Hepatocyte (in vitro differentiated cells): ENCODE measurements around the gene CST7. TPM values are rescaled to one million over a fixed set of nuclear protein-coding genes. Genes with fewer than 3 reads are reported as not detected.

ENCODE experiments used
- DNase-seq: peaks from one replicate; pipeline ENCODE4 v3.0.0-alpha.2; 2016; ENCODE audit warnings: low spot score
- H2AFZ ChIP-seq: fragments of 200-600 bp; sonication (generic); 2 replicates; pipeline ENCODE4 v1.6.0; 2016; ENCODE audit warnings: antibody characterized with exemption, mild to moderate bottlenecking
- H3K27ac ChIP-seq: fragments of 200-600 bp; sonication (generic); 2 replicates; pipeline ENCODE4 v1.5.1; 2016; ENCODE audit warnings: mild to moderate bottlenecking
- H3K27me3 ChIP-seq: fragments of 200-600 bp; sonication (generic); 2 replicates; pipeline ENCODE4 v1.6.1; 2016
- H3K36me3 ChIP-seq: fragments of 200-600 bp; sonication (generic); replicated peaks from 2 replicates; pipeline ENCODE4 v1.5.1; 2016; ENCODE audit warnings: low read depth; ENCODE audit not compliant: insufficient read depth
- H3K4me1 ChIP-seq: fragments of 200-600 bp; sonication (generic); 2 replicates; pipeline ENCODE4 v1.5.1; 2016; ENCODE audit warnings: mild to moderate bottlenecking, moderate library complexity; ENCODE audit not compliant: insufficient read depth
- H3K4me2 ChIP-seq: fragments of 200-600 bp; sonication (generic); 2 replicates; pipeline ENCODE4 v1.6.0; 2016
- H3K4me3 ChIP-seq: fragments of 200-600 bp; sonication (generic); 2 replicates; pipeline ENCODE4 v1.5.1; 2016; ENCODE audit warnings: mild to moderate bottlenecking
- H3K79me2 ChIP-seq: fragments of 200-600 bp; sonication (generic); 2 replicates; pipeline ENCODE4 v1.6.0; 2017; ENCODE audit warnings: mild to moderate bottlenecking
- H3K9me2 ChIP-seq: fragments of 200-600 bp; sonication (generic); replicated peaks from 2 replicates; pipeline ENCODE4 v1.6.0; 2017; ENCODE audit warnings: mild to moderate bottlenecking; ENCODE audit not compliant: insufficient read depth
- H3K9me3 ChIP-seq: fragments of 200-600 bp; sonication (generic); 2 replicates; pipeline ENCODE4 v1.5.1; 2016; ENCODE audit warnings: low read depth, mild to moderate bottlenecking
- H4K20me1 ChIP-seq: fragments of 200-600 bp; sonication (generic); 2 replicates; pipeline ENCODE4 v1.6.0; 2016; ENCODE audit warnings: mild to moderate bottlenecking; ENCODE audit not compliant: insufficient read depth, poor library complexity, severe bottlenecking
- EZH2 ChIP-seq: fragments of 200-600 bp; sonication (generic); IDR thresholded peaks from 2 replicates; pipeline ENCODE4 v1.6.1; 2016; ENCODE audit warnings: antibody characterized with exemption, mild to moderate bottlenecking, borderline replicate concordance
- EZH2phosphoT487 ChIP-seq: fragments of 200-600 bp; sonication (generic); IDR thresholded peaks from one replicate; pipeline ENCODE4 v1.6.1; 2018; ENCODE audit warnings: antibody characterized with exemption, mild to moderate bottlenecking, low read depth, moderate library complexity; ENCODE audit not compliant: unreplicated experiment, severe bottlenecking
- WGBS: methylation state at CpG from one replicate; pipeline ENCODE4 v1.1.6; 2016; ENCODE audit warnings: low lambda C conversion rate; ENCODE audit errors: missing lambda C conversion rate; 5-methylcytosine and 5-hydroxymethylcytosine counted together
- polyA plus RNA-seq: library from polyadenylated mRNA; unstranded; fragments of >200 nt; fragmentation: Nextera tagmentation; extraction: Ambion mirVana; gene quantifications from 2 replicates; pipeline ENCODE4 v1.2.1, GENCODE V29; 2016
- total RNA-seq: library from RNA; depleted of rRNA; stranded (reverse); fragments of >200 nt; gene quantifications from 2 replicates; pipeline ENCODE4 v1.2.3, GENCODE V29; 2014
- TF ChIP-seq, protein P1 (sequence below): fragments of 200-600 bp; sonication (generic); IDR thresholded peaks from 2 replicates; pipeline ENCODE4 v1.5.1; 2016; ENCODE audit warnings: antibody characterized with exemption, mild to moderate bottlenecking; ENCODE audit not compliant: poor library complexity

CST7 gene
- total and polyA plus RNA-seq, 2 experiments from 2014 or later, result not detected

DNA sequence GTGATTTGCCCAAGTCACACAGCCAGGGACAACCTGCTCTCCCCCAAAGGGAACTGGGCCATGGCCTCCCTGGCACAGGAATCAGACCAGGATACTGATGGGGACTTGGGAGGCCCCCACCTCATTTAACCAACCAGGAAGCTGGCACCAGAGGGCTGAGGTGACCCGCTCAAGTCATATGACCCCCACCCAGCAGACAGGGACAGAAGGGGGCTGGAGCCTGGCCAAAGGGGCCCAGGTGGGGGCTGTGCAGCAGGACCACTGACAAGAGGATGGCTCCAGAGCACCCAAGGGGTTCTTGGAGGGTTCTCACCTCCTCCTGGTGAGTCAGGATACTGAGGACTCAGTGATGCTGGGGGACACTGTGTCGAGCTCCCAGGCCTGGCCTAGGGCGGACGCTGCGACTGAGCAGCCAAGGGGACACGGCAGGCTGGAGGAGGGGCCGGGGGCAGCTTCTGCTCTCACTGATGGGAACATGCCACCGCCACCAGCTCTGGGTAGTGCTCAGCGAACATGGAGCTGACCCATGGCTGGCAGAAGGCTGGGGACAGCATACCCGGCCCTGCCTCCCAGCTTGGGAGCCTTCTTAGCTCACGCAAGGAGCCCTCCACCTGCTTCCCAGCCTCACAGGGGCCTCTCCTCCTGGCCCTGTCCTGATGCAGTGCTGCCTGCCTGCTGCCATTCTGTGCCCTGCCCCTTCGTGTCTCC, 1.2 kb downstream of the CST7 start:
- Histone ChIP-seq H2AFZ (no peak overlapping the region), H3K27me3 (no peaks in the 10 kb centered on the region), H3K4me2 (no peak overlapping the region), H3K9me2 (no peaks in the 10 kb centered on the region), H3K79me2 (no peaks in the 10 kb centered on the region), H3K4me1 (no peaks in the 10 kb centered on the region), H4K20me1 (no peaks in the 10 kb centered on the region), H3K27ac (no peak overlapping the region), H3K36me3 (no peaks in the 10 kb centered on the region), H3K9me3 (no peaks in the 10 kb centered on the region), H3K4me3 (no peak overlapping the region)
- TF ChIP-seq EZH2phosphoT487, result no peak
- TF ChIP-seq, protein P1, sequence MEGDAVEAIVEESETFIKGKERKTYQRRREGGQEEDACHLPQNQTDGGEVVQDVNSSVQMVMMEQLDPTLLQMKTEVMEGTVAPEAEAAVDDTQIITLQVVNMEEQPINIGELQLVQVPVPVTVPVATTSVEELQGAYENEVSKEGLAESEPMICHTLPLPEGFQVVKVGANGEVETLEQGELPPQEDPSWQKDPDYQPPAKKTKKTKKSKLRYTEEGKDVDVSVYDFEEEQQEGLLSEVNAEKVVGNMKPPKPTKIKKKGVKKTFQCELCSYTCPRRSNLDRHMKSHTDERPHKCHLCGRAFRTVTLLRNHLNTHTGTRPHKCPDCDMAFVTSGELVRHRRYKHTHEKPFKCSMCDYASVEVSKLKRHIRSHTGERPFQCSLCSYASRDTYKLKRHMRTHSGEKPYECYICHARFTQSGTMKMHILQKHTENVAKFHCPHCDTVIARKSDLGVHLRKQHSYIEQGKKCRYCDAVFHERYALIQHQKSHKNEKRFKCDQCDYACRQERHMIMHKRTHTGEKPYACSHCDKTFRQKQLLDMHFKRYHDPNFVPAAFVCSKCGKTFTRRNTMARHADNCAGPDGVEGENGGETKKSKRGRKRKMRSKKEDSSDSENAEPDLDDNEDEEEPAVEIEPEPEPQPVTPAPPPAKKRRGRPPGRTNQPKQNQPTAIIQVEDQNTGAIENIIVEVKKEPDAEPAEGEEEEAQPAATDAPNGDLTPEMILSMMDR, result no peak
- TF ChIP-seq EZH2, result no peak
- DNase-seq, result no peak
- WGBS, result 86% methylated on average over 12 of the region's 12 CpGs

DNA sequence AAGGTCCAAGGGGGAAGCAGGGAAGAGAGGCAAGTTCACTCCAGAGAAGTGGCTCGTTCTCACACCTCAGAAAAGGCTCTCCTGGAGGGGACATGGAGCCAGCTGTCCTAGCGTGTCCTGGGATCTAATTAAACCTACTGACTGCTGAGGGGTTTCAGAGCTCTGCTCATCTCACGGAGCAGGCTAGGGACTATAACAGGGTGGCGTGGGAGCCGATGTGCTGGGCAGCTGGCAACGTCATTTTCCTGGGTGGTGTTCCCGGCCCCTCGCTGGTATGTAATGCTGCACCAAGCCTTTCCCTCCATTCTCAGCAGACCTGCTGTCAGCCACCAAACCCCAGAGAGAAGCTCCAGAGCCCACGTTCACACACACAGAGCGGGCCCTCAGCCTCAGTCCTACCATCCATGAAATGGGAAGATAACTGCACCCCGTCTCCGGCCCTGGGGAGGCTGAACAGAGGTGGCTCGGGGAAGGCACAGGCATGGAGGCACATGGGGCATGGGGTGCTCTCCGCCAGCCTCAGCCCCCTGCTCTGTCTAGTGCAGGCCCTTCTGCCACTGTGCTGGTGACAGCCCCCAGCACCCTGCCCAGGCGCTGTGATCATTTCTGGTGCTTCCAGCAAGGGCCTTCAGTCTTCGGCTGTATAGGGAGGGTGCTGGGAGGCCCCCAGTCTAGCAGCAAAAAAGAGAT, 1.9 kb downstream of the CST7 start:
- TF ChIP-seq, protein P1, result no peak
- no peak for TF ChIP-seq EZH2phosphoT487
- TF ChIP-seq EZH2, result no peak
- Histone ChIP-seq H3K27ac (no peak overlapping the region), H3K9me3 (no peaks in the 10 kb centered on the region), H3K79me2 (no peaks in the 10 kb centered on the region), H4K20me1 (no peaks in the 10 kb centered on the region), H3K9me2 (no peaks in the 10 kb centered on the region), H3K4me1 (no peaks in the 10 kb centered on the region), H3K4me2 (no peak overlapping the region), H3K36me3 (no peaks in the 10 kb centered on the region), H2AFZ (no peak overlapping the region), H3K4me3 (no peak overlapping the region), H3K27me3 (no peaks in the 10 kb centered on the region)
- WGBS, result 88% methylated on average over 16 of the region's 16 CpGs
- DNase-seq, result no peak

DNA sequence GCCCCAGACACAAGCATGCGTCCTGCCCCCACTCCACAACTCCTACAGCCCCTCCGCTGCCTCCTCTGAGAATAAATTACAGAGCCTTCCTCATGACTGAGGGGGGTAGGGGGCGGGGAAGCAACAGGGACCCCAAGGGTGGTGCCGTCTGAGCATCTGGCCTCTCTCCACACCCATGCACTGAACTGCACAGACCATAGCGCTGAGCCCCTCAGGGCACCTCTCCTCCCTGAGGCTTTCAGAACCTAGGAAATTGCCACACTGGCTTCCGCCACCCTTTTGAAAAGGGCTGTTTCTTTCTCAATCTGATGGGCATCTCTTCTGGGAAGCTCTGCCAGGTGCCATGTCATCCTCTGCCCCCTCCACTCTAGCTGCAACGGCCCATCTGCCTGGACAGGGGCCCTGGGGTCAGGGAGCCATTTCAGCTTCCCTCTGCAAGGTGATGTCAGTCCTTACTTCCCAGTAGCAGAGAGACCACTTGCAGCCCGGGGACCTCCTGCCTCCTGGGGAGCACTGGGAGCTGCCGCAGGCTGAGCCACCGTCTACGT, 2.5 kb downstream of the CST7 start:
- Histone ChIP-seq H3K79me2 (no peaks in the 10 kb centered on the region), H3K9me3 (no peaks in the 10 kb centered on the region), H3K9me2 (no peaks in the 10 kb centered on the region), H3K36me3 (no peaks in the 10 kb centered on the region), H3K4me2 (no peak overlapping the region), H4K20me1 (no peaks in the 10 kb centered on the region), H3K4me3 (no peak overlapping the region), H3K27me3 (no peaks in the 10 kb centered on the region), H2AFZ (no peak overlapping the region), H3K4me1 (no peaks in the 10 kb centered on the region), H3K27ac (no peak overlapping the region)
- WGBS, result 78% methylated on average over 11 of the region's 11 CpGs
- DNase-seq, result no peak
- no peak for TF ChIP-seq EZH2
- TF ChIP-seq EZH2phosphoT487, result no peak
- TF ChIP-seq, protein P1, result no peak
